GM12892 (cell line): Measurements from ENCODE around the gene KIF16B.
"Not testable (repeated sequence)": the region's sequence is repeated elsewhere in the genome, so short reads cannot be mapped to it uniquely, and the experiment has no call there.

Experiments
- DNase-seq: peaks from one replicate; pipeline ENCODE4 v3.0.0; 2011; ENCODE audit not compliant: insufficient read length
- FAIRE-seq: peaks from 2 replicates; lab custom pipeline; 2011; peaks lifted over from hg19 to GRCh38; lab: Jason Lieb, UNC
- POLR2A ChIP-seq: IDR thresholded peaks from 2 replicates; pipeline ENCODE4 v1.6.1; 2011; ENCODE audit warnings: low read depth, low read length, control low read depth
- POLR2AphosphoS5 ChIP-seq: IDR thresholded peaks from 2 replicates; pipeline ENCODE4 v1.6.1; 2011; ENCODE audit warnings: low read depth, low read length, control low read depth
- TAF1 ChIP-seq: IDR thresholded peaks from 2 replicates; pipeline ENCODE4 v1.6.1; 2011; ENCODE audit warnings: low read depth, mild to moderate bottlenecking, control low read depth, low read length, borderline replicate concordance

KIF16B gene

GRCh38 chr20:16451982-16452381 is 121.3 kb downstream of the KIF16B start:
- FAIRE-seq (no peak), DNase-seq (no peak)
- TF ChIP-seq POLR2AphosphoS5, result no peak
- no peak for TF ChIP-seq POLR2A
- TF ChIP-seq TAF1, result no peak

- TF ChIP-seq TAF1, result no peak
- no peak for DNase-seq
- FAIRE-seq, result no peak
These were observed 122.2 kb downstream of the KIF16B start for GRCh38 chr20:16451001-16451400.

DNA sequence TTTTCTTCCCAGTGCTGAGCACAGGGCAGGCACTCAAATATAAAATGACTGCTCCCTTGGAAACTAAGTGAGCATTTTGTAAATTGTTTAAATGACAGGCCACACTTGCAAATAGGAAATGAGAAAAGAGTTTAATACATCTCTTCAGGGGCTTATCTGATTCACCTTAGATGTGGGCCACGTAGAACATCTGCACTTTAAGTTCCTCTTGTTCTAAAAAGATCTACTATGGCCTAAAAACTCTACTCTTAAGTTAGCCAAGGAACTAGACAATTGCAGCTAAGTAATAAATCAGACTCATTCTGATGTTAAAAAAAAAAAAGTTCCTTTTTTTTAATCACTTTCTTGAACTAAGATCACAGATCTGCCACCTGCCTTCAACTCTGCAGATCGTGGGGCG is 126.3 kb downstream of the KIF16B start:
- DNase-seq, result no peak
- FAIRE-seq, result no peak
- TF ChIP-seq TAF1, result no peak
- TF ChIP-seq POLR2A, result no peak
- TF ChIP-seq POLR2AphosphoS5, result no peak

GRCh38 chr20:16446246-16446645 is 127.0 kb downstream of the KIF16B start:
- no peak for TF ChIP-seq POLR2AphosphoS5
- no peak for TF ChIP-seq TAF1
- TF ChIP-seq POLR2A, result no peak
- no peak for FAIRE-seq
- no peak for DNase-seq

- TF ChIP-seq POLR2AphosphoS5, result no peak
- TF ChIP-seq TAF1, result no peak
- TF ChIP-seq POLR2A, result no peak
- no peak for DNase-seq
- no peak for FAIRE-seq
These were observed 127.8 kb downstream of the KIF16B start for GRCh38 chr20:16445482-16445881.

- TF ChIP-seq TAF1 (no peak), POLR2A (no peak), POLR2AphosphoS5 (no peak)
- DNase-seq, result no peak
- FAIRE-seq, result no peak
These were observed 129.0 kb downstream of the KIF16B start for GRCh38 chr20:16444057-16444777.

DNA sequence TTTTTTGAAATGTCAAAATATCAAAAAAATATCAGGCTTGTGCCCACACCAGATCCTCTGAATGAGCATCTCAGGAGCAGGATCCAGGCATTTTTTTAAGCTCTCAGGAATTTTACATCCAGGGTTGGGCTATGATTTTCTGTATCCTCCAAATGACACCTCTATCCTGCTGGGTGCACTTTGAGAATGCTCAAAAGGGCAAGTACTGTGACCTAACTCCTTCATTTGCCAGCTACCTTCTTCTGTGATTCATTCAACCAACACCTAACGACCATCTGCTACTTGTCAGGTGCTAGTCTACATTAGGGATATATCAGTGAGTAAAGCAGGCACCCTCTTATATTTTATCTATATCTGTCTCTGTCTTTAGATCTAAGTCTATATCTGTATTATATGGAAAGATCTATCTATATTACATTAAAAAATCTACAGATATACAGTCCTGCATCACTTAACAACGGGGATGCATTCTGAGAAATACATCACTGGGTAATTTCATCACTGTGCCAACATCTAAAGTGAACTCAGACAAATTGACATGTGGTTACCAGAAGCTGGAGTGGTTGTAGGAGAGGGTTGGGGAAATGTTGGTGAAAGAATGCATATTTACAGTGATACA is 131.6 kb downstream of the KIF16B start:
- DNase-seq (no peak), FAIRE-seq (no peak)
- TF ChIP-seq POLR2AphosphoS5 (no peak), POLR2A (no peak), TAF1 (no peak)

- DNase-seq (no peak), FAIRE-seq (no peak)
- TF ChIP-seq TAF1, result no peak
- TF ChIP-seq POLR2AphosphoS5, result no peak
These were observed 132.6 kb downstream of the KIF16B start for GRCh38 chr20:16440686-16441085.

GRCh38 chr20:16439540-16439939 is 133.7 kb downstream of the KIF16B start:
- FAIRE-seq, DNase-seq: not testable (repeated sequence)

GRCh38 chr20:16438100-16438499 is 135.1 kb downstream of the KIF16B start:
- no peak for DNase-seq
- no peak for FAIRE-seq
- TF ChIP-seq POLR2A (no peak), POLR2AphosphoS5 (no peak), TAF1 (no peak)

- FAIRE-seq (no peak), DNase-seq (no peak)
- TF ChIP-seq TAF1, result no peak
- no peak for TF ChIP-seq POLR2AphosphoS5
- no peak for TF ChIP-seq POLR2A
These were observed 135.8 kb downstream of the KIF16B start for GRCh38 chr20:16437387-16437996.

DNA sequence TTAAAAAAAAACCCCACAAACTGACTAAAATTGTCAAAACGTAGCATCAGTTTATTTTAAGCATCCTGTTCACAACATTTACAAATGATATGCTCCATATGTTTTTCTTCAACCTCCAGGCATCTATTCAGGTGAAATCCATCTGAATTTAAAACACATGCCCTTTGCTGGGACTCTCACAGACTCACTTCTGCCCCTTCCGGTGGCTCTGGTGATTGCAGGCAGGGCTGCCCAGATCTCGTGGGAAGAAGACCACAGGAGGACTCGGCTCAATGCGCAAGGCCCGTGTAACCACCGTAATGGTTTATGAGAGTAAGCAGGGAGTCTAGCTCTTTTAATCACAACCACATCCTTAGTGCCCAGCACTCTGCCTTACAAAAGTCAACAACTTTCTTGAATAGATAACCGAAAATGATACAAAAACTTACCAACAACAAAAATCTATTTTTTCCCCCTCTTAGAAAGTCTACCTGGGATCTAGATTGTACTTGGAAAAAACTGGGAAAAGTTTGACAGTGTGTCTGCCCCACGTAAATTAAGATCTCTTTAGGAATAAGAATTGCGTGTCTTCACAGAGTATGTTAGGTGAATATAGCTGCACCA is 139.1 kb downstream of the KIF16B start:
- FAIRE-seq (peak; percentile 74), DNase-seq (peak; percentile 9)
- TF ChIP-seq POLR2AphosphoS5, result no peak
- TF ChIP-seq TAF1, result no peak
- TF ChIP-seq POLR2A, result no peak
